ENCODE results near the gene TMEM147. TPM values are rescaled to one million over a fixed set of nuclear protein-coding genes. Genes with fewer than 3 reads are reported as not detected.

Gene TMEM147
- total RNA-seq, 2 donors from 2014 or later = 25.3 to 34.4 TPM

Other genes starting within 250 kb of the TMEM147 start
- 10 to 100 TPM in 1 of 2 donors, 1 to 10 TPM in 1; 1.1 to 15.0 TPM for gene CD22, start 216.4 kb upstream of the TMEM147 start, total RNA-seq
- gene FFAR1, start 197.7 kb upstream of the TMEM147 start, total RNA-seq = under 1 TPM; 0.19 to 0.36 TPM
- under 1 TPM in 1 of 2 donors, not detected in 1; 0.62 TPM for gene FFAR3, start 187.2 kb upstream of the TMEM147 start, total RNA-seq
- gene GPR42, start 174.6 kb upstream of the TMEM147 start, total RNA-seq = under 1 TPM in 1 of 2 donors, not detected in 1; 0.56 TPM
- not detected for gene FFAR2, start 97.4 kb upstream of the TMEM147 start, total RNA-seq
- gene KRTDAP, start 55.2 kb upstream of the TMEM147 start, total RNA-seq = not detected
- 1 to 10 TPM in 1 of 2 donors, not detected in 1; 1.8 TPM for gene DMKN, start 32.0 kb upstream of the TMEM147 start, total RNA-seq
- gene SBSN, start 17.3 kb upstream of the TMEM147 start, total RNA-seq = not detected
- not detected for gene GAPDHS, start 12.2 kb upstream of the TMEM147 start, total RNA-seq
- gene ATP4A, start 18.0 kb downstream of the TMEM147 start, total RNA-seq = not detected
- not detected for gene PMIS2, start 40.5 kb downstream of the TMEM147 start, total RNA-seq
- gene HAUS5, start 67.1 kb downstream of the TMEM147 start, total RNA-seq = 10 to 100 TPM; 29.2 to 55.0 TPM
- 100 to 1,000 TPM; 109 to 110 TPM for gene RBM42, start 83.4 kb downstream of the TMEM147 start, total RNA-seq
- gene ETV2, start 96.1 kb downstream of the TMEM147 start, total RNA-seq = 1 to 10 TPM in 1 of 2 donors, under 1 TPM in 1; 0.39 to 1.2 TPM
- 100 to 1,000 TPM; 363 to 400 TPM for gene COX6B1, start 102.7 kb downstream of the TMEM147 start, total RNA-seq
- gene UPK1A, start 120.9 kb downstream of the TMEM147 start, total RNA-seq = under 1 TPM; 0.38 to 0.70 TPM
- 100 to 1,000 TPM; 191 to 295 TPM for gene ZBTB32, start 158.9 kb downstream of the TMEM147 start, total RNA-seq
- gene KMT2B, start 172.4 kb downstream of the TMEM147 start, total RNA-seq = 100 to 1,000 TPM in 1 of 2 donors, 10 to 100 TPM in 1; 80.1 to 137 TPM
- gene IGFLR1, start 196.8 kb downstream of the TMEM147 start, total RNA-seq = 100 to 1,000 TPM in 1 of 2 donors, 10 to 100 TPM in 1; 80.4 to 193 TPM
- 10 to 100 TPM; 17.0 to 19.1 TPM for gene U2AF1L4, start 199.8 kb downstream of the TMEM147 start, total RNA-seq
- gene PSENEN, start 200.0 kb downstream of the TMEM147 start, total RNA-seq = 10 to 100 TPM; 66.4 to 84.2 TPM
- 10 to 100 TPM in 1 of 2 donors, 1 to 10 TPM in 1; 9.6 to 24.7 TPM for gene LIN37, start 202.9 kb downstream of the TMEM147 start, total RNA-seq
- not detected for gene HSPB6, start 211.4 kb downstream of the TMEM147 start, total RNA-seq
- 10 to 100 TPM; 36.2 to 53.8 TPM for gene PROSER3, start 212.6 kb downstream of the TMEM147 start, total RNA-seq
- 10 to 100 TPM; 31.5 to 45.0 TPM for gene ARHGAP33, start 229.9 kb downstream of the TMEM147 start, total RNA-seq

All from natural killer cell treated with Interleukin-12 subunit alpha and Interleukin-12 subunit beta and Interleukin-15 and Interleukin-18, amount 100 ng/mL, for 72 hours (primary cell).